HEK293 (cell line): Measurements from ENCODE around the gene DLG2.

Experiments
- PRDM10 ChIP-seq: fragments of 450-650 bp; formaldehyde crosslinking; IDR thresholded peaks from 2 replicates; pipeline ENCODE4 v1.5.1; 2016; ENCODE audit warnings: missing biosample characterization, missing genetic modification characterization
- ZNF18 ChIP-seq: fragments of 450-650 bp; formaldehyde crosslinking; IDR thresholded peaks from 2 replicates; pipeline ENCODE4 v1.5.1; 2016; ENCODE audit warnings: missing biosample characterization, missing genetic modification characterization
- ZNF221 ChIP-seq: fragments of 450-650 bp; formaldehyde crosslinking; IDR thresholded peaks from 2 replicates; pipeline ENCODE4 v1.5.1; 2017; ENCODE audit warnings: missing biosample characterization, missing genetic modification characterization, borderline replicate concordance

- no peak for TF ChIP-seq PRDM10 (tag by site-specific recombination)
- TF ChIP-seq ZNF18 (tag by site-specific recombination), result no peak
- no peak for TF ChIP-seq ZNF221 (tag by site-specific recombination)
Measured at GRCh38 chr11:85431319-85431718, 195.8 kb downstream of the DLG2 start.
